ENCODE results near the gene ARL6IP4. TPM values are rescaled to one million over a fixed set of nuclear protein-coding genes. Genes with fewer than 3 reads are reported as not detected.
A peak's percentile ranks its signal among the peaks of the same experiment; 100 is the strongest.

The ARL6IP4 gene
- polyA plus RNA-seq, 3 donors from 2014 or later: 131 to 327 (median 245) TPM

- no peaks in the 10 kb centered on the region for H3K27me3 Mint-ChIP-seq (ENCODE audit: low read depth in 3 of 3)
- peak overlapping the region; percentile 55 to 81 (median 71) for H3K4me3 Mint-ChIP-seq
- peaks cover 6 to 11% of the 10 kb centered on the region in 2 donors for H3K4me1 Mint-ChIP-seq
- H3K9me3 Mint-ChIP-seq: no peaks in the 10 kb centered on the region
- no peak for DNase-seq
- H3K27ac Mint-ChIP-seq: peak overlapping the region in 1 of 6 donors; percentile 76
- no peaks in the 10 kb centered on the region for H3K36me3 Mint-ChIP-seq
Observed at GRCh38 chr12:122964439-122965257, 15.8 kb upstream of the ARL6IP4 start.

GRCh38 chr12:122965321-122965751 is 15.1 kb upstream of the ARL6IP4 start:
- no peak overlapping the region for H3K27ac Mint-ChIP-seq
- H3K4me1 Mint-ChIP-seq: peaks cover 6 to 11% of the 10 kb centered on the region in 2 donors
- peak overlapping the region in 1 of 5 donors; percentile 63 for H3K4me3 Mint-ChIP-seq
- no peaks in the 10 kb centered on the region for H3K36me3 Mint-ChIP-seq
- no peaks in the 10 kb centered on the region for H3K9me3 Mint-ChIP-seq
- H3K27me3 Mint-ChIP-seq (ENCODE audit: low read depth in 3 of 3): no peaks in the 10 kb centered on the region
- no peak for DNase-seq

GRCh38 chr12:122965851-122966742 is 14.4 kb upstream of the ARL6IP4 start, which contains the start of gene ABCB9:
Gene ABCB9 (minus strand): TSS chr12:122966463. CDS start chr12:122960235, 6,228 bp downstream.
- Mint-ChIP-seq H3K4me3 (peak within 1 kb of the TSS; percentile 62 to 78 (median 68)), H3K36me3 (no peaks in the 10 kb centered on the region), H3K9me3 (no peaks in the 10 kb centered on the region), H3K27me3 (ENCODE audit: low read depth in 3 of 3) (no peaks in the 10 kb centered on the region), H3K27ac (peak within 1 kb of the TSS in 4 of 6 donors; percentile 2 to 80 (median 74)), H3K4me1 (peaks cover 6 to 11% of the 10 kb centered on the region in 2 donors)
- peak; percentile 83 to 87 (median 85) for DNase-seq

GRCh38 chr12:122966743-122967550 is 13.5 kb upstream of the ARL6IP4 start:
- Mint-ChIP-seq H3K27me3 (ENCODE audit: low read depth in 3 of 3) (no peaks in the 10 kb centered on the region), H3K27ac (peak overlapping the region in 4 of 6 donors; percentile 2 to 80 (median 74))

GRCh38 chr12:122968104-122968503 is 12.4 kb upstream of the ARL6IP4 start:
- H3K9me3 Mint-ChIP-seq: no peaks in the 10 kb centered on the region
- peaks cover 6 to 13% of the 10 kb centered on the region in 2 donors for H3K4me1 Mint-ChIP-seq
- peak overlapping the region in 1 of 6 donors; percentile 44 for H3K27ac Mint-ChIP-seq
- H3K4me3 Mint-ChIP-seq: no peak overlapping the region
- H3K36me3 Mint-ChIP-seq: no peaks in the 10 kb centered on the region
- H3K27me3 Mint-ChIP-seq (ENCODE audit: low read depth in 3 of 3): no peaks in the 10 kb centered on the region
- no peak for DNase-seq

More at GRCh38 chr12:122966743-122967550, 13.5 kb upstream of the ARL6IP4 start:
- Mint-ChIP-seq H3K9me3 (no peaks in the 10 kb centered on the region), H3K36me3 (no peaks in the 10 kb centered on the region), H3K4me1 (peaks cover 6 to 11% of the 10 kb centered on the region in 2 donors), H3K4me3 (peak overlapping the region in 4 of 5 donors; percentile 27 to 65 (median 48))
- no peak for DNase-seq

GRCh38 chr12:122969676-122970075 is 10.8 kb upstream of the ARL6IP4 start:
- Mint-ChIP-seq H3K27me3 (ENCODE audit: low read depth in 3 of 3) (peaks cover 5 to 6% (median 6%) of the 10 kb centered on the region in 3 donors), H3K27ac (no peak overlapping the region), H3K4me3 (no peak overlapping the region), H3K9me3 (no peaks in the 10 kb centered on the region), H3K36me3 (no peaks in the 10 kb centered on the region), H3K4me1 (peaks cover 14 to 17% of the 10 kb centered on the region in 2 donors)
- DNase-seq: no peak

- H3K27me3 Mint-ChIP-seq (ENCODE audit: low read depth in 3 of 3): peaks cover 12 to 15% (median 13%) of the 10 kb centered on the region in 3 donors
- peak overlapping the region; percentile 98 to 99 (median 98) for H3K4me3 Mint-ChIP-seq
- H3K36me3 Mint-ChIP-seq: no peaks in the 10 kb centered on the region
- no peaks in the 10 kb centered on the region for H3K9me3 Mint-ChIP-seq
- H3K4me1 Mint-ChIP-seq: peaks cover 30 to 33% of the 10 kb centered on the region in 2 donors
- H3K27ac Mint-ChIP-seq: peak overlapping the region; percentile 98 to 100 (median 98)
- peak; percentile 97 to 98 (median 98) for DNase-seq
Observed at GRCh38 chr12:122974274-122974891, 6.1 kb upstream of the ARL6IP4 start.

GRCh38 chr12:122974892-122975789 is 5.3 kb upstream of the ARL6IP4 start, which contains the start of gene OGFOD2:
Gene OGFOD2 (plus strand): TSS chr12:122975244. CDS start chr12:122975252, 8 bp downstream.
- H3K4me3 Mint-ChIP-seq: peak within 1 kb of the TSS; percentile 98 to 99 (median 98)
- H3K27ac Mint-ChIP-seq: peak within 1 kb of the TSS; percentile 98 to 100 (median 98)
- no peaks in the 10 kb centered on the region for H3K36me3 Mint-ChIP-seq
- H3K27me3 Mint-ChIP-seq (ENCODE audit: low read depth in 3 of 3): peaks cover 12 to 19% (median 13%) of the 10 kb centered on the region in 3 donors
- peak; percentile 91 to 92 (median 92) for DNase-seq
- peaks cover 36 to 41% of the 10 kb centered on the region in 2 donors for H3K4me1 Mint-ChIP-seq
- no peaks in the 10 kb centered on the region for H3K9me3 Mint-ChIP-seq

GRCh38 chr12:122975790-122976647 is 4.5 kb upstream of the ARL6IP4 start:
- peak overlapping the region; percentile 98 to 99 (median 98) for H3K4me3 Mint-ChIP-seq
- peak overlapping the region; percentile 98 to 100 (median 98) for H3K27ac Mint-ChIP-seq
- H3K4me1 Mint-ChIP-seq: peaks cover 38 to 42% of the 10 kb centered on the region in 2 donors
- peaks cover 12 to 20% (median 13%) of the 10 kb centered on the region in 3 donors for H3K27me3 Mint-ChIP-seq (ENCODE audit: low read depth in 3 of 3)
- no peaks in the 10 kb centered on the region for H3K36me3 Mint-ChIP-seq
- DNase-seq: no peak
- H3K9me3 Mint-ChIP-seq: no peaks in the 10 kb centered on the region

GRCh38 chr12:122976648-122976975 is 3.9 kb upstream of the ARL6IP4 start:
- Mint-ChIP-seq H3K36me3 (no peaks in the 10 kb centered on the region), H3K4me1 (peaks cover 44% of the 10 kb centered on the region in 2 donors), H3K27ac (peak overlapping the region in 2 of 6 donors; percentile 24 to 98), H3K27me3 (ENCODE audit: low read depth in 3 of 3) (peaks cover 12 to 20% (median 13%) of the 10 kb centered on the region in 3 donors), H3K9me3 (no peaks in the 10 kb centered on the region), H3K4me3 (peak overlapping the region in 4 of 5 donors; percentile 13 to 99 (median 98))
- no peak for DNase-seq

GRCh38 chr12:122977153-122977552 is 3.3 kb upstream of the ARL6IP4 start:
- Mint-ChIP-seq H3K27me3 (ENCODE audit: low read depth in 3 of 3) (peaks cover 12 to 20% (median 13%) of the 10 kb centered on the region in 3 donors), H3K9me3 (no peaks in the 10 kb centered on the region), H3K36me3 (no peaks in the 10 kb centered on the region), H3K4me1 (peaks cover 49 to 50% of the 10 kb centered on the region in 2 donors), H3K27ac (peak overlapping the region in 2 of 6 donors; percentile 24 to 68), H3K4me3 (peak overlapping the region; percentile 7 to 70 (median 59))
- no peak for DNase-seq
